ENCODE data around the gene SCRN1.

The SCRN1 gene, protein sequence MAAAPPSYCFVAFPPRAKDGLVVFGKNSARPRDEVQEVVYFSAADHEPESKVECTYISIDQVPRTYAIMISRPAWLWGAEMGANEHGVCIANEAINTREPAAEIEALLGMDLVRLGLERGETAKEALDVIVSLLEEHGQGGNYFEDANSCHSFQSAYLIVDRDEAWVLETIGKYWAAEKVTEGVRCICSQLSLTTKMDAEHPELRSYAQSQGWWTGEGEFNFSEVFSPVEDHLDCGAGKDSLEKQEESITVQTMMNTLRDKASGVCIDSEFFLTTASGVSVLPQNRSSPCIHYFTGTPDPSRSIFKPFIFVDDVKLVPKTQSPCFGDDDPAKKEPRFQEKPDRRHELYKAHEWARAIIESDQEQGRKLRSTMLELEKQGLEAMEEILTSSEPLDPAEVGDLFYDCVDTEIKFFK

DNA sequence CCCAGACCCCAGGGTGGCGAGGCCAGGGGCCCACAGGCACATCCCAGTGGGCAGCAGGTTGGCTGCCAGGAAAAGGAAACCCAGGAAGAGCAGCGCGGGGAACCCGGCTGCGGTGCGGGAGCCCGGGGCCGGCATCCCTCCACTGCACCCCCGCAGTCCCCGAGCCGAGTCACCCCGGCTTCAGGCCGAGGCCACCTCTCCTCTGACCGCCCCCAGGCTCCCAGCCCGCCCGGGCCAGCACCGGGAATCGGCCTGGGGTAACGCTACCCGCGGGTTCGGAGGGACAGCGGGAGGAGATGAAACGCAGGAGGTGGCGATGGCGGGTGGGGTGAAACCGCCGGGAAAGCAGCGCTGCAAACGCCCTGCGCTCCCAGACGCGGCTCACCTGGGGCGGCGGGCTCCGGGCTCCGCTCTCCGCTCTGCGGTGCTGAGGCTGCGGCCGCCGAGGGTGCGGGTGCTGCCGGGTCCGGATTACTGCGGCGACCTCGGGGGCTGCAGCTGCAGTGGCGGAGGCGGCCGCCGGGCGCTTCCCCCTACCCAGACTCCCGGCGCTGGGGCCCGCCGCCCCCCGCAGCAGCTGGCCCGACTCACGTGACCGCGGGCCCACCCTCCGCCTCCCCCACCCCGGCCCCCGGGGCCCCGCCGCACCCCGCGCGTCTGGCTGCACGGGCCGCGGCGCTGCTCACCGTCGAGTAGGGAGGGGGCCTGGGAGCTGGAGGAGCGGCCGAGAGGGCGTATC lies at the start of gene SCRN1:
TSS of gene SCRN1 (minus strand) at position 545 of the 739 bp plus-strand sequence. CDS start 20,734 bp downstream, outside the sequence.
- peak within 1 kb of the TSS; percentile 79 for H3K4me3 ChIP-seq (ENCODE audit: low read length)
- TF ChIP-seq ZNF274 (IDR thresholded peaks at IDR 0.05; ENCODE audit: low read depth, low read length): no peak

- TF ChIP-seq ZNF274 (IDR thresholded peaks at IDR 0.05; ENCODE audit: low read depth, low read length): no peak
- no peak overlapping the region for H3K4me3 ChIP-seq (ENCODE audit: low read length)
These were observed 48.8 kb upstream of the SCRN1 start for GRCh38 chr7:30038196-30038980.

DNA sequence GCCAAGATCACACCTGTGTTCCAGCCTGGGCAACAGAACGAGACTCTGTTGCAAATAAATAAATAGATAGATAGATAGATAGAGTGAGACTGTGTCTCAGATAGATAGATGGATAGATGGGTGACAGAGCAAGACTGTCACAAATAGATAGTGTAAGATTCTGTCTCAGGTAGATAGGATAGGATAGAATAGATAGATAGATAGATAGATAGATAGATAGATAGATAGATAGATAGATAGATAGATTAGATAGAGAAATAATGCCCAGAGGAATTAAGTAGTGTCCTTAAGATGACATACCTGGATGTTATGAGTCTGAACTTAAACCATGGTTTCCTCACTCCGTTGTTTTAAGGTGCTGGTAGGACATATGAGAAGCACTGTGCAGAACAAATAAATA lies 46.6 kb upstream of the SCRN1 start:
- H3K4me3 ChIP-seq (ENCODE audit: low read length): no peak overlapping the region
- TF ChIP-seq ZNF274 (IDR thresholded peaks at IDR 0.05; ENCODE audit: low read depth, low read length): no peak

GRCh38 chr7:30034501-30034900 lies 44.9 kb upstream of the SCRN1 start:
- no peak for TF ChIP-seq ZNF274 (IDR thresholded peaks at IDR 0.05; ENCODE audit: low read depth, low read length)
- no peak overlapping the region for H3K4me3 ChIP-seq (ENCODE audit: low read length)

DNA sequence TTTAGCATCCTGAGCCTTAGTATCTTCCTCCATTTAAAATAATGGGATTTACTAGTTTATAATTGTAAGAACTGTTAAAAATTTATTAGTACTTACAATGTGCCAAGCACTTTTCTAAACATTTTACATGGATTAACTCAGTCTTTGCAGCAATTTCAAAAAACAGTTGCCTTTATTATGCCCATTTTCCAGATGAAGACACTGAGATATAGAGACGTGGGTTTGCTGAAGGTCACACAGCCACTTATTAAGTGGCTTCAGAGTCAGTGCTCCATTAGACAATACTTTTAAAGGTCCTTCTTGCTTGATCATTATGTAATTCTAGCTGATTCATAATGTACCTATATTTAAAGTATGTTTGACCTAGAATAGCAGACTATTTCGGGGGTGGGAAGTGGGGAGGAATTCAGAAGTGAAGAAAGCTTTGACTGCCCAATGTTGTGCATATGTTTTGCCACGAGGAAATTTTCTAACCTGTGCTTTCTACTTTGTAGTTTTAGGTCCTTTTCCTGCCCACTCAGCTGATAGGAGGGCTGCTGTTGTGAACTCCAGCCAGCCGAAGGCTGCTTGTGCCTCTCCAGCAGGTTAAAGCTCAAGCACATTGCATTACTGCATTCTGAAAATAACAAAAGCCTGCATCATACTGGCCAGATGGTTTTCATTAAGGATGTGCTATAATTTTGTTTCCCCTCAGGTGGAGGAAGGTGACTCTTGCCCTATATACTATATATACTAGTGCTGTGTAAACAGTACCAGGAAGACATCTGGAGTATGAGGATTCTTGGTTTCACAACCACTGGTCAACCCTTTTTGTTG lies 42.9 kb upstream of the SCRN1 start:
- H3K4me3 ChIP-seq (ENCODE audit: low read length): no peak overlapping the region
- TF ChIP-seq ZNF274 (IDR thresholded peaks at IDR 0.05; ENCODE audit: low read depth, low read length): no peak

DNA sequence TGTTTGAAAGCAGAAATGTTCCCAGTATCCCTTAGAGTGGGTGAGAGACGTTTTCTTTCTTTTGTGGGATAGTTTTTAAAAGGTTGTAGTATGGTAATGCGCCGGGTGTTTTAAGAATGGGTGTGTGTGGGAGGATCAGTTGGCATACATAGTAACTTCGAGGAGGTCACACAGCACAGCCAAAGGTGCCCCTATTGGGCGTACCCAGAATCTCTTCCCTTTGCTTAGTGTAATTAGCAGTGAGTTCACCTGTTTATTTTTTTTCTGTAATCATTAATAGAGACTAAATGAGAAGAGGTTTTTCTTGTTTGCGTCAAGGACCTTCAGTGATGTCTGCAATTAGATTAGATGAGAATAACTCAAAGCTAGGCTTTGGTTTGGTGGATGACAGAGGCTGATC lies 40.1 kb upstream of the SCRN1 start:
- TF ChIP-seq ZNF274 (IDR thresholded peaks at IDR 0.05; ENCODE audit: low read depth, low read length): no peak
- peak overlapping the region; percentile 99 for H3K4me3 ChIP-seq (ENCODE audit: low read length)

- no peak for TF ChIP-seq ZNF274 (IDR thresholded peaks at IDR 0.05; ENCODE audit: low read depth, low read length)
These were observed 39.4 kb upstream of the SCRN1 start for GRCh38 chr7:30028749-30029635.

DNA sequence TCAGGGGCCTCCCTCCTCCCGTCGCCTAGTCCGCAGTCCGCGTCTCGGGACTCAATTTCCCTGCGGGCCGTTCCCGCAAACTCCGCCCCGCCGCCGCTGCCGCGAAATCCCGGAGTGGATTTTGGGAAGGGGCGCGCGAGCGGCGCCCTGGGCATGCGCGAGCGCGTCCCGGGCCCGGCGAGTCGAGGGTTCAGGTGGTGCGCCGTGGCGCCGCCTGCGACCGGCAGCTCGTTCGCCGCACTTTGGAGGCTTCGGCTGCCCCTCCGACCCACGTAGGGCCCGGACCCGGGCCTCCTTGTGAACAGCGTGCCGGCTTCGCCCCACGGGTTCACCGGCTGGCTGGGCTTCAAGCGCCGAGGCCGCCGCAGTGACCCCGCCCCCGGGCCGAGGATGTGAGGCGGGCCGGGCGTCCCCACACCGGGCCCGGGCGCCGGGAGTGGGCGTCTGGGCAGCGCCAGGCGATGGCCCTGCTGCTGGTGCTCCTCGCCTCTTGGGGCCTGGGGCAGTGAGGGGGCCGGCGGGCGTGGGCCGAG lies 38.7 kb upstream of the SCRN1 start, which contains the start of gene PLEKHA8:
TSS of gene PLEKHA8 (plus strand) at position 197 of the 533 bp plus-strand sequence. CDS start 351 bp downstream, outside the sequence.
- no peak for TF ChIP-seq ZNF274 (IDR thresholded peaks at IDR 0.05; ENCODE audit: low read depth, low read length)
- peak within 1 kb of the TSS; percentile 99 for H3K4me3 ChIP-seq (ENCODE audit: low read length)

More at GRCh38 chr7:30028749-30029635, 39.4 kb upstream of the SCRN1 start:
- H3K4me3 ChIP-seq (ENCODE audit: low read length): peak overlapping the region; percentile 99

GRCh38 chr7:30027740-30028215 lies 38.2 kb upstream of the SCRN1 start:
- H3K4me3 ChIP-seq (ENCODE audit: low read length): peak overlapping the region; percentile 99
- no peak for TF ChIP-seq ZNF274 (IDR thresholded peaks at IDR 0.05; ENCODE audit: low read depth, low read length)

DNA sequence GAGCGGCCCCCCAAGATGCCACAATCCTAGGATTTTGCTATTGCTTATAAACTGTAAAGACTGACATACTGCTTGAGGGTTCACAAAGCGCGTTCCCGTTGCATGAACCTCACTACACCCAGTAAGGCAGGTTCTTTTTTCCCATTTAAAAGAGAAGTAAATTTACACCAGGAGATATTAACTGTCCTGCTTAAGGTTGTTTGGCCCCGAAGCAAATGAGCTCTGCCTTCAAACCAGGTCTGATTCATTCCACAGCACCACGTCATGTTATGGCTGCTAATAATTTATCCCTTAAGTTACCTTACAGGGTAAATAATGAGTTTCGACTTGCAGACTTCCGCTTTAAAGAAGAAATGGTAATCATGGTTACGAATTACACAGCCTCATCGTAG lies 37.5 kb upstream of the SCRN1 start:
- TF ChIP-seq ZNF274 (IDR thresholded peaks at IDR 0.05; ENCODE audit: low read depth, low read length): no peak
- H3K4me3 ChIP-seq (ENCODE audit: low read length): peak overlapping the region; percentile 99

- H3K4me3 ChIP-seq (ENCODE audit: low read length): peak within 1 kb of the TSS; percentile 99
- no peak for TF ChIP-seq ZNF274 (IDR thresholded peaks at IDR 0.05; ENCODE audit: low read depth, low read length)
These were observed 36.8 kb upstream of the SCRN1 start, which contains the start of gene FKBP14 for GRCh38 chr7:30026229-30027064. Gene FKBP14, minus strand, starts transcription at chr7:30026702. Its CDS starts 194 bp downstream, at chr7:30026508.
